Hematopoietic multipotent progenitor cell (in vitro differentiated cells): ENCODE data around the gene CDK5R1. TPM values are rescaled to one million over a fixed set of nuclear protein-coding genes. Genes with fewer than 3 reads are reported as not detected.

ENCODE experiments used
- DNase-seq, 3 donors: peaks; one replicate each; pipeline ENCODE4 v3.0.0-alpha.2; 2011 to 2015; ENCODE audit warnings: low read depth in 2 of 3, low spot score in 2 of 3
- total RNA-seq: library from RNA; depleted of rRNA; stranded (reverse); fragments of >200 nt; gene quantifications from one replicate; pipeline ENCODE4 v1.2.3, GENCODE V29; 2012

The CDK5R1 gene
- total RNA-seq, 1 donor = 0.81 TPM

GRCh38 chr17:32470405-32471167 is 16.2 kb upstream of the CDK5R1 start:
- no peak for DNase-seq

GRCh38 chr17:32471652-32472051 is 15.1 kb upstream of the CDK5R1 start:
- DNase-seq = no peak

- no peak for DNase-seq
Observed at GRCh38 chr17:32475258-32475657, 11.5 kb upstream of the CDK5R1 start.

GRCh38 chr17:32477220-32477619 is 9.6 kb upstream of the CDK5R1 start:
- DNase-seq = no peak

GRCh38 chr17:32479074-32479617 is 7.6 kb upstream of the CDK5R1 start:
- DNase-seq = no peak

- DNase-seq = no peak
Observed at GRCh38 chr17:32481193-32481592, 5.6 kb upstream of the CDK5R1 start.

GRCh38 chr17:32482568-32483320 is 4.0 kb upstream of the CDK5R1 start:
- no peak for DNase-seq

- peak in 2 of 3 donors; percentile 36 to 70 for DNase-seq
Observed at GRCh38 chr17:32483451-32484019, 3.3 kb upstream of the CDK5R1 start.

GRCh38 chr17:32484041-32484461 is 2.7 kb upstream of the CDK5R1 start:
- no peak for DNase-seq

GRCh38 chr17:32484628-32485027 is 2.2 kb upstream of the CDK5R1 start:
- DNase-seq = no peak

- DNase-seq = no peak
Observed at GRCh38 chr17:32485261-32486110, 1.3 kb upstream of the CDK5R1 start.

- peak; percentile 61 to 69 (median 67) for DNase-seq
Observed at GRCh38 chr17:32486111-32486700, 587 bp upstream of the CDK5R1 start.

- no peak for DNase-seq
Observed at GRCh38 chr17:32487473-32488176, 832 bp downstream of the CDK5R1 start.

GRCh38 chr17:32488177-32488542 is 1.4 kb downstream of the CDK5R1 start:
- DNase-seq = no peak

GRCh38 chr17:32488604-32489180 is 1.9 kb downstream of the CDK5R1 start:
- DNase-seq = no peak

GRCh38 chr17:32489320-32490100 is 2.7 kb downstream of the CDK5R1 start:
- DNase-seq = no peak

- DNase-seq = no peak
Observed at GRCh38 chr17:32490101-32490482, 3.3 kb downstream of the CDK5R1 start.
